Endodermal cell (in vitro differentiated cells): Measurements from ENCODE around the gene NPAS3. TPM values are rescaled to one million over a fixed set of nuclear protein-coding genes. Genes with fewer than 3 reads are reported as not detected.

Source experiments
- DNase-seq: peaks from one replicate; pipeline ENCODE4 v3.0.0-alpha.2; 2017
- H3K27ac ChIP-seq: 2 replicates; pipeline ENCODE4 v1.5.1; 2013; ENCODE audit warnings: mild to moderate bottlenecking, low read depth, low read length, moderate library complexity
- H3K27me3 ChIP-seq: 2 replicates; pipeline ENCODE4 v1.6.1; 2013; ENCODE audit warnings: mild to moderate bottlenecking, low read length, moderate library complexity; ENCODE audit not compliant: insufficient read depth, control insufficient read depth, poor library complexity, severe bottlenecking
- H3K36me3 ChIP-seq: 2 replicates; pipeline ENCODE4 v1.7.0; 2013; ENCODE audit warnings: mild to moderate bottlenecking, low read length, moderate library complexity; ENCODE audit not compliant: control insufficient read depth, insufficient read depth
- H3K4me1 ChIP-seq: one replicate; pipeline ENCODE4 v1.7.0; 2013; ENCODE audit warnings: low read length; ENCODE audit not compliant: control insufficient read depth, insufficient read depth
- H3K4me3 ChIP-seq: 2 replicates; pipeline ENCODE4 v1.5.1; 2013; ENCODE audit warnings: mild to moderate bottlenecking, low read length, moderate library complexity
- H3K9ac ChIP-seq: 2 replicates; pipeline ENCODE4 v1.6.1; 2013; ENCODE audit warnings: mild to moderate bottlenecking, low read length, moderate library complexity; ENCODE audit not compliant: poor library complexity, severe bottlenecking; ENCODE audit errors: extremely low read depth
- H3K9me3 ChIP-seq: 2 replicates; pipeline ENCODE4 v1.6.1; 2013; ENCODE audit warnings: mild to moderate bottlenecking, low read length, moderate library complexity; ENCODE audit not compliant: control insufficient read depth
- H3K27ac Mint-ChIP-seq: 2 replicates; pipeline ENCODE4 v1.8.0; 2020; ENCODE audit warnings: mixed read lengths
- H3K27me3 Mint-ChIP-seq: 2 replicates; pipeline ENCODE4 v1.8.0; 2021; ENCODE audit warnings: mild to moderate bottlenecking, mixed read lengths; ENCODE audit not compliant: insufficient read depth
- H3K36me3 Mint-ChIP-seq: 2 replicates; pipeline ENCODE4 v1.8.0; 2020; ENCODE audit warnings: low read depth, mixed read lengths
- H3K4me1 Mint-ChIP-seq: 2 replicates; pipeline ENCODE4 v1.8.0; 2020; ENCODE audit warnings: mixed read lengths
- H3K4me3 Mint-ChIP-seq: 2 replicates; pipeline ENCODE4 v1.8.0; 2020; ENCODE audit warnings: mild to moderate bottlenecking, moderate library complexity, mixed read lengths
- H3K9me3 Mint-ChIP-seq: 2 replicates; pipeline ENCODE4 v1.8.0; 2020; ENCODE audit warnings: mild to moderate bottlenecking, mixed read lengths
- WGBS, 2 experiments: methylation state at CpG; one replicate each; pipeline versions ENCODE4 v1.1.5 to v1.1.7; 2013; ENCODE audit warnings: missing lambda C conversion rate in 2 of 2, mixed read lengths in 1 of 2; ENCODE audit not compliant: insufficient coverage in 1 of 2, insufficient read length in 1 of 2; 5-methylcytosine and 5-hydroxymethylcytosine counted together
- total RNA-seq, 2 donors: library from RNA; stranded (reverse); fragmentation: NEBNext Ultra II Directional in 1 of 2; extraction: Animal tissue kit (Norgen Biotek cat#: 25700) in 1 of 2; gene quantifications; 2 replicates in 1 of 2; 3 replicates in 1 of 2; pipeline ENCODE4 v1.2.1, GENCODE V29; 2021
- TF ChIP-seq, protein P1 (sequence below): fragments of 200-600 bp; sonication (generic); conservative IDR thresholded peaks from 2 replicates; pipeline ENCODE4 v1.5.0; 2021; ENCODE audit warnings: antibody characterized with exemption, mild to moderate bottlenecking

NPAS3 gene
- total RNA-seq, 2 donors from 2014 or later: 1.4 to 1.6 TPM

DNA sequence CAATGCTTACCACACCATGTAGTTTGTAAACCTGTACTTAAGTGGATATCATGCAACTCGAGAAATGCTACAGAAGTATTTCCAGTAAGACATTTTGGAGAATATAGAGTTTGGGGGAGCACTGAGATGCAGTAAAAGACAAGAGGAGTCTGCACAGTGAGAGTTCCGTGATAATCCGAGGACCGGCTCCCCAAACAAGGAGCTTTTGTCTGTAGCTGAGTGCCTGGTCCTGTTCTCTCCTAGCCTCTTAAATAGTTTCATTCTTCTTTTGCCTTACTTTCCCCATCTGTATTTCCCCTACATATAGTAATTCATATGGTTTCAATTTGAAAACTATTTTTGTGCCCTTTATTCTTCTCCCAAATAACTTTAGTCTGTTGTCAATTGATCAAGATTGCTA, 648.1 kb downstream of the NPAS3 start:
- H3K27ac ChIP-seq: no peak overlapping the region
- H3K4me1 Mint-ChIP-seq: no peaks in the 10 kb centered on the region
- no peaks in the 10 kb centered on the region for H3K4me1 ChIP-seq
- TF ChIP-seq, protein P1, sequence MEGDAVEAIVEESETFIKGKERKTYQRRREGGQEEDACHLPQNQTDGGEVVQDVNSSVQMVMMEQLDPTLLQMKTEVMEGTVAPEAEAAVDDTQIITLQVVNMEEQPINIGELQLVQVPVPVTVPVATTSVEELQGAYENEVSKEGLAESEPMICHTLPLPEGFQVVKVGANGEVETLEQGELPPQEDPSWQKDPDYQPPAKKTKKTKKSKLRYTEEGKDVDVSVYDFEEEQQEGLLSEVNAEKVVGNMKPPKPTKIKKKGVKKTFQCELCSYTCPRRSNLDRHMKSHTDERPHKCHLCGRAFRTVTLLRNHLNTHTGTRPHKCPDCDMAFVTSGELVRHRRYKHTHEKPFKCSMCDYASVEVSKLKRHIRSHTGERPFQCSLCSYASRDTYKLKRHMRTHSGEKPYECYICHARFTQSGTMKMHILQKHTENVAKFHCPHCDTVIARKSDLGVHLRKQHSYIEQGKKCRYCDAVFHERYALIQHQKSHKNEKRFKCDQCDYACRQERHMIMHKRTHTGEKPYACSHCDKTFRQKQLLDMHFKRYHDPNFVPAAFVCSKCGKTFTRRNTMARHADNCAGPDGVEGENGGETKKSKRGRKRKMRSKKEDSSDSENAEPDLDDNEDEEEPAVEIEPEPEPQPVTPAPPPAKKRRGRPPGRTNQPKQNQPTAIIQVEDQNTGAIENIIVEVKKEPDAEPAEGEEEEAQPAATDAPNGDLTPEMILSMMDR: no peak
- DNase-seq: no peak
- no peak overlapping the region for H3K4me3 Mint-ChIP-seq
- WGBS, 2 experiments: 94 to 96% methylated on average over 3 to 4 of the region's 4 CpGs
- H3K27me3 Mint-ChIP-seq: no peaks in the 10 kb centered on the region
- no peak overlapping the region for H3K4me3 ChIP-seq
- no peaks in the 10 kb centered on the region for H3K9me3 ChIP-seq
- H3K36me3 Mint-ChIP-seq: no peaks in the 10 kb centered on the region
- H3K9me3 Mint-ChIP-seq: no peaks in the 10 kb centered on the region
- H3K27ac Mint-ChIP-seq: no peak overlapping the region
- no peak overlapping the region for H3K9ac ChIP-seq
- H3K36me3 ChIP-seq: no peaks in the 10 kb centered on the region
- no peaks in the 10 kb centered on the region for H3K27me3 ChIP-seq

GRCh38 chr14:33587791-33588190, 649.1 kb downstream of the NPAS3 start:
- Mint-ChIP-seq H3K36me3 (no peaks in the 10 kb centered on the region), H3K9me3 (no peaks in the 10 kb centered on the region), H3K4me1 (no peaks in the 10 kb centered on the region), H3K27ac (no peak overlapping the region), H3K4me3 (no peak overlapping the region), H3K27me3 (no peaks in the 10 kb centered on the region)
- Histone ChIP-seq H3K4me3 (no peak overlapping the region), H3K36me3 (no peaks in the 10 kb centered on the region), H3K9ac (no peak overlapping the region), H3K4me1 (no peaks in the 10 kb centered on the region), H3K27ac (no peak overlapping the region), H3K27me3 (no peaks in the 10 kb centered on the region), H3K9me3 (no peaks in the 10 kb centered on the region)
- no peak for DNase-seq
- TF ChIP-seq, protein P1: no peak
- WGBS, 2 experiments: 92 to 95% methylated on average over 5 of the region's 5 CpGs

DNA sequence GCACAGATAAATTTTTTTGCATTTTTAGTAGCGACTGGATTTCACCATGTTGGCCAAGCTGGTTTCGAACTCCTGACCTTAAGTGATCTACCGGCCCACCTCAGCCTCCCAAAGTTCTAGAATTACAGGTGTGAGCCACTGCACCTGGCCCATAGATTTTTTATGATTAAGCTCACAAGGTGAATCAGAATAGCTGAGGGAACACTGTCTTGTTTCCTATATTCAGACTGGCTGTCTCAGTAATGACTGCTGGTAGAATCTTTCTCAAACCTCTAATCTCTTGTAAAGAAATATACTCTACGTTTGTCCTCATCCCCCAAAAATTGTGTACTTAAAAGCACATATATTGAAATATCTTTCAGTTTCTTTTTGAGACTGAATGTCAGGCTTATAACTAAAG, 650.1 kb downstream of the NPAS3 start:
- H3K4me1 Mint-ChIP-seq: no peaks in the 10 kb centered on the region
- TF ChIP-seq, protein P1: no peak
- Histone ChIP-seq H3K27me3 (no peaks in the 10 kb centered on the region), H3K9ac (no peak overlapping the region), H3K4me3 (no peak overlapping the region), H3K36me3 (no peaks in the 10 kb centered on the region), H3K27ac (no peak overlapping the region), H3K9me3 (no peaks in the 10 kb centered on the region), H3K4me1 (no peaks in the 10 kb centered on the region)
- no peak for DNase-seq
- H3K27ac Mint-ChIP-seq: no peak overlapping the region
- no peaks in the 10 kb centered on the region for H3K36me3 Mint-ChIP-seq
- H3K27me3 Mint-ChIP-seq: no peaks in the 10 kb centered on the region
- WGBS, 2 experiments: 89 to 93% methylated on average over 3 to 4 of the region's 4 CpGs
- H3K9me3 Mint-ChIP-seq: no peaks in the 10 kb centered on the region
- H3K4me3 Mint-ChIP-seq: no peak overlapping the region
